ENCODE measurements around the gene MTA1.
A peak's percentile ranks its signal among the peaks of the same experiment; 100 is the strongest.

DNA sequence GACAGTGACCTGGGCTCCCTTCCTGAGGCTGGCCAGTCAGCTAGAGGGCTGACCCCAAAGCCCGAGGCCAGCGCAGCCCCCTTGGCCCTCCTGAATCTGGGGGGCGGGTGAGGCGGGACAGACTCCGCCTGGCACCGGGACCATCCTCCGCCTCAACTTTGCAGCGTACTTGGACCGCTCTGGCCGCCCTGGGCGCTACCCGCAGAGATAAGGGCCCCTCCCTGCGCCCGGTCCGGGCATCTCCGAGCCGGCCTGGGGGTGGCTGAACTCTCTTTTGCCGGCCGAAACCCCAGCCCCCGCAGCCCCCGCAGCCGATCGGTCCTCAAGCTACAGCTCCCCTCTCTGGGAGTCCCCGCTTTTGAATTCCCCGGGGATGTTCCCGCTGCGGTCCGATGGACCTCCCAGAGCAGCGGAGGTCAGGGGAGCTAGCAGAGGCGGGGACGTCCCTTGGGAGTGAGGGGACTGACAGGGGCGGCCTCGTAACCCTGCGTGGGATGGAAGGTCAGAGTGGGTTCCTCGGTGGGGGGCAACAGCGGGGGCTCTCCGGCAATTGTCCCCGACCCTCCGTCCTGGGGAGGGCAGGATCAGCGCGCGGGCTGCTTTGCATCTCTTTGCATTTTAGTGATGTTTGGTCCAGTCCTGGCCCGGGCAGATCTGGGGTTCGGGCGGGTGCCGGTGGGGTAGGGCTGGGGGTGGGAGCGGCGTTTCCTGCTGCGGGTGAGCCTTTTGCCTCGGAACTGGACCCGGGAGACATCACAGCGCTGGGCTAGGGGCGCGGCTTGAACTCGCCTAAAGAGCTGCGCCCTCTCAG lies 66.7 kb downstream of the MTA1 start, which contains the start of gene CRIP1:
- TF ChIP-seq, protein P1, sequence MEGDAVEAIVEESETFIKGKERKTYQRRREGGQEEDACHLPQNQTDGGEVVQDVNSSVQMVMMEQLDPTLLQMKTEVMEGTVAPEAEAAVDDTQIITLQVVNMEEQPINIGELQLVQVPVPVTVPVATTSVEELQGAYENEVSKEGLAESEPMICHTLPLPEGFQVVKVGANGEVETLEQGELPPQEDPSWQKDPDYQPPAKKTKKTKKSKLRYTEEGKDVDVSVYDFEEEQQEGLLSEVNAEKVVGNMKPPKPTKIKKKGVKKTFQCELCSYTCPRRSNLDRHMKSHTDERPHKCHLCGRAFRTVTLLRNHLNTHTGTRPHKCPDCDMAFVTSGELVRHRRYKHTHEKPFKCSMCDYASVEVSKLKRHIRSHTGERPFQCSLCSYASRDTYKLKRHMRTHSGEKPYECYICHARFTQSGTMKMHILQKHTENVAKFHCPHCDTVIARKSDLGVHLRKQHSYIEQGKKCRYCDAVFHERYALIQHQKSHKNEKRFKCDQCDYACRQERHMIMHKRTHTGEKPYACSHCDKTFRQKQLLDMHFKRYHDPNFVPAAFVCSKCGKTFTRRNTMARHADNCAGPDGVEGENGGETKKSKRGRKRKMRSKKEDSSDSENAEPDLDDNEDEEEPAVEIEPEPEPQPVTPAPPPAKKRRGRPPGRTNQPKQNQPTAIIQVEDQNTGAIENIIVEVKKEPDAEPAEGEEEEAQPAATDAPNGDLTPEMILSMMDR (IDR thresholded peaks at IDR 0.05; ENCODE audit: low read depth, low read length, poor library complexity, severe bottlenecking) = no peak
- TF ChIP-seq EZH2phosphoT487 (IDR thresholded peaks at IDR 0.05; ENCODE audit: borderline replicate concordance, low read length) = peak; percentile 93; the same call in 1 of the 2 replicates
